Islet precursor cell (in vitro differentiated cells): ENCODE results near the gene ARHGAP21.

ENCODE experiments used
- DNase-seq: peaks from one replicate; pipeline ENCODE4 v3.0.0-alpha.2; 2018

Gene ARHGAP21

DNA sequence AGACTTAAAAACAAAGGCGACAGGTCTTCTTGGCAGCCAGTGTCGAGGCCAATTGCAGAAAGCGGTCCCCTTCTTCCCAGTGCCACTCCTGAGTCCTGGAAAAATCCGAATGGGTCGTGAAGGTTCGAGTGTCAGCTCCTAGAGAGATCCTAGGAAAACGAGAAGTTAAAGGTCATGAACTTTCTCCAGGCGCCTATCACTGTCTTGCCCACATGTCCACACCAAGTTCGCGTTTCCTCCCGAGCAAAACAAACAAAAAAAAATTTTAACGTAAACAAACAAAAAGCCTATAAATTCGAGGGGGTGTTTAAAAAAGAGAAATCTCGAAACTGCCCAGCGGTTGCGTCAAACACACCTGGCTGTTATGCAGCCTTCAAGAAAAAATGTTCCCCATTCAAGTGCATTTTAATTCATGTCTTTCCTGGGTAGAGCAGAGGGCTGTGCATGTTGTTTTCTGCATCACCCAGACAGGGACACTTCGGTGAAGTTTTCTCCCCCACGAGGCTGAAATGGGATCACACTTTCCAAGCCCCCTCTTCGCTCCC lies 1.5 kb downstream of the ARHGAP21 start:
- no peak for DNase-seq

DNA sequence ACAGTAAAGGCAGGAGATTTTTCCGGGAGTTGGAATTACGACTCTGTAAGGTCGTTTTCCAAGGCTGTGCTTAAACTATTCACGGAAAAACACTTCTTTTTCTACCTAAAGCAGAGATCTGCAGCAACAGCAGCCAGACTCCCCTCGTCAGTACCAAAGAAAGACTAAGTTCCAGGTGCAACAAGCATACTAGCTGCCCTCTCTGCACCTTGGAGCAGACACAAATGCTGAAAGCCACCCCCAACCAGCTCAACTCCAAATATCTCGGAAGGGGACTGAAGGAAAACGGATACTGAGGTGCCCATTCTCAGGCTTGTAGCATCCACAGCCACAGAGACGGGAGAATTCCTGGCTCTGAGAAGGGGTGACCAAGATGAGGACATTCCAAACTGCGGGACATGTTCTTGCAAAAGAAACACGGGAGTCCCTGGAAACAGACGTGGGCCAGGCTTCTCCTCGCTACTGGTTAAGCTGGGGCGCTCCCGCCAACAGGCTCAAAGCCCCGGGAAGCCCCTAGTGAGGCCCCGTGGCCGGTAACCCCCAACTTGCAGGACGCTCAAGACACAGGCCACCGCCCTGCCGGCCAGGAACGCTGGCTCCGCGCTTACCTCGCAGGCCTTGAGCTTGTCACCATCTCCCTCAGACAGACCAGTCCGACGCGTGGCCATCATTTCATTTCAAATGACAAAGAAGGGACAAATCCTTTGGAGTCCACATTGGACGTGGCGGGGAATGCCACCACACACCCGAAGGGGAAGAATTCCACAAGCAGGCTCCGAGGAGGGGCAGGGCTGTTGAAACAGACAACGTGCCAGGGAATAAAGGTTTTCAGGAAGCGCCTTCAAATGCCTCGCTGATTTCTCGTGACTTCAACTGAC lies 2.2 kb downstream of the ARHGAP21 start:
- peak; percentile 74 for DNase-seq

DNA sequence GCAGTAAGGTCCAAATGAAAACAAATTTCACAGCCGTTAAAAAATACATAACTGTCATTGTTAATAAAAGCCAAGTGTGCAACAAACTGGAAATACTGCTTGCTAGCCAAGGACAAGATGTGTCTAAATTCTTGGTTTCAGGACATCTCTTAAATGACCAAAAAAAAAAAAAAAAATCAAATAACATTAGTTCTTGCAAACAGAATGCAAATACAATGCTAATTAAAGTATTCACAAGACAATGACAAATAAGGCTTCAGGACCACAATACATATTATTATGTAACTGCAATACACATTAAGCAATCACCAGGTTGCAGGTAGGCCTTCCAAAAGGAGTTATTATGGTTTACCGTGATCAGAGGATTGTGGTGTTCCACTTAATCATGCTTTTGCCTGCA lies 3.6 kb downstream of the ARHGAP21 start:
- no peak for DNase-seq

DNA sequence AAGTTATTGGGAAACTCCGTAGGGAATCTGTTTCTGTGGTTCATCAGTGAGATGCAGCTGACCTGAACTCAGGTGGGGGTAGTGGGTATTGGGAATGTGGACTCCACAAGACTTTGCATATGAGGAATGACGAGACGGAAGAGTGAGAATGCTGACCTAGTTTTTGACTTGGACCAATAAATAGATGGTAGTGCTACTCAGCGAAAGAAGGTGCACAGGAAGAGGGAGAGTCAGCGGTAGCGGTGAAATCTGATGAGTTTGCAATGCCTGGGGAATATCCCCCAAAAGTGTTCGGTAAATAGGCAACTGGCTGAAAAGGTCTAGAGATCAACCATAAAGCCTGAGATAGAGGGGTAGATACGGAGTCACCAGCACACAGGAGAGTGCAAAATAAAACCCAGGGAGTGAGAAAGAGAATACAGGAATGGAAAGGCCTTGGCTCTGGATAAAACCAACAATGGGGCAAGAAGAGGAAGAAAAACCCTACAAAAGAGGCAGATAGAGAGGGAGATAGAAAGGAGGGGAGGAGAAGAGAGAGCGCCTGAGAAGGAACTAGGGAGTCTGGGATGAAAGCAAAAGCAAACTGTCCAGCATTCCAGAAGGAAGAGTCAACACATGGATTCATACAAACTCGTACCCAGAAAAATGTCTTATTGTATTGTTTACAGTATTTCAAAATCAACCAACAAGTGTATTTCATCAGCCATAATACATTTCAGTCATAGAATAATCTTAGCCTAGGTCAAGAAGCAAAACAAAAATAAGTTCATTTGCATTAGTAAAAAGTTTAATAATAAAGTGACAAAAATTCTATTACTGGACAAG lies 5.4 kb downstream of the ARHGAP21 start:
- DNase-seq, result no peak

DNA sequence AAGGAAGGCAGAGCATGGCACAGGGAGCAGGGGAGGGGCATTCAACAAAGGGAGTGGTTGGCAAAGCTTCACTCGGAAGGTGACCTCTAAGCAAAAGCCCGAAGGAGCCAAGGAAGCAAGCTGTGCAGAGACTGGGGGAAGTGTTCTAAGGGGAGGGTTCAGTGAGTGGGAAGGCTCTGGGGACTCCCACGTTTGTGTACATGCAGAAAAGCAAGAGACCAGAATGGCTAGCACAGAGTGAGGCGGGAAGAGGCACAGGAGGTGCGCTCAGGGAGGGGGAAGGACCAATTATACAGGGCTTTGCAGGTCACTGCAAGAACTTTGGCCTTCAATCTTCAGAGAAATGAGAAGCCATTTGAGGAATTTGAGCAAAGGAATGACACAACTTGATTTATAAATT lies 7.4 kb downstream of the ARHGAP21 start:
- DNase-seq, result no peak

DNA sequence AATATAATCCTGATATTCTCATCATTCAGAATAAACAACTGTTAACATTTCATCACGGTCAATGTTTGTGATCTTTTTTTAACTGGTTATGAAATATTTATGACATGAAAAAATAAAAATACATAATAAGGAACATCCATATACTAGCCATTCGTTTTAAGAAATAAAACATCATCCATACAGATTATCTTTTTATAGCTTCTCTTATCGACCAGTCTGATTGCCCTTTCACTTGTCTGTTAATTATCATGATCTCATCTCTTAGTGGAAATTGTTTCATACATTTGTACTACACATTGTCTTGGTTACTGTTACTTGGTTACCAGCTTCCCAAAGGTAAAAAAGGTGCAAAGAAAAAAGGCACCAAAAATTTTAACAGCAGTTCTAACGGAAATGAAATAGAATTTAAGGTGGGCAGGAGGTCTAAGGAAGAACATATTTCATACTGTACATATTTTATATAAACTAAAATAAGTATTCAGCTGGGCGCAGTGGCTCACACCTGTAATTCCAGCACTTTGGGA lies 8.4 kb downstream of the ARHGAP21 start:
- no peak for DNase-seq

DNA sequence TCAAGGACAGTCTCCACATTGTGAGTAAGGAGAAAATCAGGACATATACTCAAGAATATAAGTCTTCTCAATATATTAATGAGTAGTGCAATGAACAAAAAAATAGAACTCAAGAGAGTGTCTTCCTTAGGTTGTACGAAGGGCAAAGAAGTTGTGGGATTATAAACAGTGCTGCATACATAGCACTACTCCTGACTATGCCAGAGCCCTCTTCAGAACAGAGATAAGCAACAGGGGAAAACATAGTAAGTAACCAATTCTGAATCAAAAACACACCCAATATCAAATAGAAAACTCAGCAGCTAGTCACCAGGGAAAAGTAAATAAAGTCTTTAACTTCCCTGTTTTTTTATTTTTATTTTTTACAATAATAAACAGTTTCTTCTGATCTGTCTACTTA lies 10.6 kb downstream of the ARHGAP21 start:
- DNase-seq, result no peak

DNA sequence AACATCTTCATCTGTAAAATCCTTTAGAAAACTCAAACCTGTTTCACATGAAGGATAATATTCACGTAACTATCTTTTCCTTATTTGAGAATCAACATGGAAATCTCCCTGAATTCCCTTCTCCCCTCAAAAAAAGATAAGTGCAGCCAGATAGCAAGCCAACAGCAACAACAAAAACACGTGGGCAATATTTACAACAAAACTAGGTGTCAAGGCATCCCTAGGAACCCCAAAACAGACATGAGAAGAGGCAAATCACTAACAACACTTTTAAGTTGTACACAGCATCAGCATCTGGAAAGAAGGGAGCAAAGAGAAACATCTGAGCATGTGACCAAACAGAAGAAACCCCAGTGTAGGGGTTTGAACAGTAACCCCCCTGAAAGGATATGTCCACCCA lies 12.2 kb downstream of the ARHGAP21 start:
- no peak for DNase-seq

DNA sequence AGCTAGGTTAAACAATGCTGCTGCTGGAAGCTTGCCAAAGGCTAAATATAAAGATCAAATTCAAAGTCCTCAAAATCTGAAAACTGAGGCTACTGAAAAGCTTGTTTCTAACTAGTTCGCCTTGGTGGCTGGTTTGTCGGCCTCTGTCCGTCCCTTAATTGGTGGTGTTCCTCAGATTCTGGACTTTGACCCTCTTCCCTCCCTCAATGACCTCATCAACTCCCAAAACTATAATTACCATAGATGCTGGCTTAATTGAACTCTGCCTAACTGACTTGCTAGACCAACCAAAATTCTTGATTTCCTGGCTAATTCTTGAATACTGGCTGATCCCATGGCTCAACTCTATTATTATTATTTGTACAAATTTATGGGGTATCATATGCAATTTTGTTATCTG lies 15.6 kb downstream of the ARHGAP21 start:
- DNase-seq, result no peak

DNA sequence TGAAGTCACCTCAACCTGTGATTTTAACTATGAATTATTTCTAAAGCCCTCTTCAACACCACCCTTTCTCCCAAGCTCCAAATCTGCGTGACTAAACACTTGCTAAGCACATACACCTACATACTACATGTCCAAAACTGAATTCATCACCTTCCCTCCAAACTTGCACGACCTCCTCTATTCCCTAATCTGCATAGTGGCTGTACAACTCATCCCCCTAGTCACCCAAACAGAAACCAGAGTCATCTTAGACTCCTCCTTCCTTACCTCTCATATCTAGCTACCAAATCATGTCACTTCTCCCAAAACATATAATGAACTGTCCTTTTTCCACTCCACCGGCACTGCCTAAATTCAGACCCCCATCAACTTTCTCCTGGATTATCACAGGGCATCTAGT lies 16.2 kb downstream of the ARHGAP21 start:
- DNase-seq, result no peak

DNA sequence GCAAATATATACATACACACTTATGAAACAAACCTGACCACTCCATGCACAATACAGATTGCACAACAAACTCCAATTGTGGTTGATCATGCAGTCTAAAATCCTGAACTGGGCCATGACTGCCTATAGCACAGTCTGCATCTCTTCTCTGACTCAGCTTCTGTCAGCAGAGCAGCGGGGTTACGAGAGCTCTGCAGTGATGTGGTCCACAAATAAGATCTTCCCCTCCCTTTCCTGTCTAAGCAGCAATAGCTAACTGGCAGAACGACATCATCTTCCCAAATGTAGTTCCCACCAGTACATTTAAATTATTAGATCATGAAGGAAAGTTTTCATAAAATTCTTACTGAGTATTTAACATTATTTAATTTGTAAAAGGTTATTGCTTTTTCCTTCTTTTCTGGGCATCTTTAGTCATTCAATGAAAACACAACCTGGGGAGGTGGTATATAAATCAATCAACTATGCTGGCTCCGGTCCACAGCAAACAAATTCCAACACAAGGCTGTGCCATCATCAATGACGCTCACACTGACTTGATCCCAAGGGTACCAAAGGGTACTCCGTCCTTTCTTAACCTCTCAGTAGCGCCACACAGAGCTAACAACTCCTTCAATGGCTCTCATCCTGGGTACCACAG lies 17.1 kb downstream of the ARHGAP21 start:
- peak; percentile 81 for DNase-seq

DNA sequence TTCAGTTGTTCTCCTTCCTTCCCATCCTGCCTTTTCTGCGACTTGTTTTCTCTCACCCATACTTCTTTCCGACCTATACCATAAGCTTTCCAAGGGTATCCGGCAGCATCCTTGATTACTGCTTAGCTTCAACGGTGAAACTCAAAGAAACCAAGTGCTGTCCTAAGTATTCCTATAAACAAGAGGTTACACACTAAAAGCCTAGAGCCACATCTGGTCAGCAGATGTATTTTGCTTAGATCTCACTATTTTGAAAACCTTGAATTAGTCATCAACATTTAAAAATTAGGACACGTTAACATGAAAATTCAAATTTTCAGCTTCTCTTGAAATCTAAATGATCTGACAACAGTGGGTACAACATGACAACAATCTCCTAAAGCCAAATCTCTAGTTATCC lies 20.0 kb downstream of the ARHGAP21 start:
- no peak for DNase-seq

DNA sequence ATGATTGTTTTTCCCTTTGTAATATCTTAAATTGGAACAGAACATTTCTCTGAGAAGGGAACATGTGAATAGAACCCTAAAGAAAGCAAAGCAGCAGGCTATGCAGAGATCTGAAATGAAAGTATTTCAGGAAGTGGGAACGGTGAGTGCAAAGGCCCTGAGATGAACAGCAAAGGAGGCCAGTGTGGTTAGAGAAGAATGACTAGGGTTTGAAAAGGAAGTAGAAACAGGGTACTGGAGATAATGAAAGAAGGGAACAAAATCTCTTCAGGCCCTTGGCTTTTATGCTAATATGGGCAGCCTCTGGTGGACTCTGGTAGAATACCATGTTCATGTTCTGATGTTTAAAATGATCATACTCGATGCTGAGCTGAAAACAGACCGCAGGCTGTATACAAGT lies 22.2 kb downstream of the ARHGAP21 start:
- no peak for DNase-seq

DNA sequence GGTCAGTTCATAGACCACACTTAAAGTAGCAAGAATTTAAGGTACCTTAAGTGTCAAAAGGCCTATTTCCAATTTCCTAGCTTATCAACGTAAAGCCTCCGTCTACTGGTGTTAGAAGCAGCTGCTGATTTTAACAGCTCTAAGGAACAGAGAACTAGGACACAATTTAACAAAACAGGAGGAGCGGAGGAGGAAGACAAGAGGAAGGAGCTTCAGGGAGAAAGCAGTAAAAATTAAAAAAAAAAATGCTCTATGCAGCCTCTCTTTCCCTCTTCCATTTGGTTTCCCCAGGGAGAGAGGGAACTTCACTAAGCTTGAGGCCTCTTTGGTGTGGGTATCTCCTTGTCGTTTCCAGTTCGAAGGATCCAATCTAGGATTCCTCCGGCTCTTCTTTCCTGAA lies 22.7 kb downstream of the ARHGAP21 start:
- DNase-seq, result no peak

DNA sequence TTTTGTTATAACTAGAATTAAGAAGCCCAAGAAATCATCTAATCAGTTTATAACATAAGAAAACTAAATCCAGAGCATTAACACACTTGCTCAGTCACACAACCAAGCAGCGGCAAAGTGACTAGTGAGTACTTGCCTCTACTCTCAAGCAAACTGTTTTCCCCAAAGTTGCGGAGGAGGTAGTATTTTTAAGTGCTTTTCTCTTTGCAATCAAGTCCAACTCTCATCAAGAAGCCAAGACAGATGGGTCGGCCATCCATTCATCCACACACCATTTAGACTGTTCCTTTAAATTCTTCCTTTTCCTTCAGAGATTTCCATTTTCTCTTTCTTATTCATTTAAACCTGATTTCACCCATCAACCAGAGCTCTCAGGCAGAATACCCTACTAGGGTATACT lies 25.4 kb downstream of the ARHGAP21 start:
- no peak for DNase-seq

DNA sequence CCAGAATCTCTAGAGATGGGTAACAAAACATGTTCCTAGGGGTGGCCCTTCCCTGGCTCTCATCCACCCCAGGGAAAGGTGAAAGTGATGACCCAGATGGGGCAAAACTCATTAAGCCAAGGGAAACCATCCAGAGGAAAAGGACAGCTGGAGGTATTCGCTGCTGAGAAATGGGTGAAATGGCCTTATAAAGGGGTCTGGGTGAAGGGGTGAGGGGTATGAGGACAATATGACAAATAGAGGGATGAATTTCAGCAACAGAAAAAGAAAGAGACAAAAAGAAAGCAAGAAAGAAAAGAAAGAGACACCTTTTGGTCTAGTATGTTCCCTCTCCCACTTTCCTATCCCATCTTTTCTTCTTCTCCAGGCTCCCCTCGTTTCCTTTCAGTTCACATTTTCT lies 26.6 kb downstream of the ARHGAP21 start:
- DNase-seq, result no peak

DNA sequence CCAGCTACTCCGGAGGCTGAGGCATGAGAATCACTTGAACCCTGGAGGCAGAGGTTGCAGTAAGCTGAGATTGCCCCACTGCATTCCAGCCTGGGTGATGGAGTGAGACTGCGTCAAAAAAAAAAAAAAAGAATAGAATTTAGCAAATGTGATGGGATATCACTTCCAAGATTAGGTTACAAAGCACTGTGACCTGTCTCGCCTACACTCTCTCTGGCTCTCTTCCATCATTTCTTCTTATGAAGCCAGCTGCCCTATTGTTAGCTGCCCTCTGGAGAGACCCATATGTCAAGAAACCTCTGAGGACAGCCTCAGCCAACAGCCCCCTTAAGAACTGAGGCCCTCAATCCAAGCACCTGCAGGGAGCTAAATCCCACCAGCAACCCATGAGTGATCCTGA lies 28.2 kb downstream of the ARHGAP21 start:
- no peak for DNase-seq

DNA sequence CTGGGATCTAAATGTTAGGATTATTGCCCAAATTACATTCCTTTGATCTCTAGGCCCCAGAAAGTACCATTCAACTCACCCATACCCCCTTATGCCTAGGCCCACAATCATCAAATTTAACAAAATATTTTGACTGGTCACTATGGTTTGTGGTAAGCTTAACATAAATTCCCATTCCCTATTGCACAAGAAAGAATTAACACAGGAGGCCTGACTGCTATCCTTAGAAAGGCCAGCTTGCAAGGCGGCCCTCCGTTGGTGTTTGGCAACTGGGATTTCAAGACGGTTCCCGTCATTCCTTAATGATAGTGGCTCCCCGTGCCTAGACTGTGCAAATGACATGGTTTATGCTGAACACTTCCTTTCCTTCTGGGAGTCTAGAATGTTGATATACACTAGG lies 29.6 kb downstream of the ARHGAP21 start:
- DNase-seq, result no peak

DNA sequence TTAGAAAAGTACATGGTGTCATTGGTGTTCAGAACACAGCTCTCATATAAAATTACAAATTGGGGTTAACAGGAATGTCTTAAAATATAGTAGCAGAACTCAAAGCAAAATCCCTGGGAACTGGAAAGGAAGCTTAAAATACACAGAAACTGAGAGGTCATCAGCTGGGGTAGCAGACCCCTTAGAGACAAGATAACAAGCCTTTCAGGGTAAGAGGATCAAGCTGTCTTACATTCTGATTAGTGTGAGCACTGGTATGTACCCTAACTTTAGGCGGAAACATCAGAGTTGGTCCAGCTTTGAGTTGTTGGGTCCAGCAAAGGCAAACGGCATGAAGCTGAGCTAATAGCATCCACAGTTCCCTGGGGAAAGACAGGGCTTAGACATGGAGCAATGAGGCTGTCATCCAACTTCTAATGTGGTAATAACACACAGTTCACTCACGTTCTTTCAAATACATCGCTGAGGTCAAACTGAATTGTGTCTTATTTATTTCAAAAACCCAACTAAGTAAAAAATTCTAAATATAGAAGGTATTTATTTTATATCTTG lies 32.6 kb downstream of the ARHGAP21 start:
- DNase-seq, result no peak

DNA sequence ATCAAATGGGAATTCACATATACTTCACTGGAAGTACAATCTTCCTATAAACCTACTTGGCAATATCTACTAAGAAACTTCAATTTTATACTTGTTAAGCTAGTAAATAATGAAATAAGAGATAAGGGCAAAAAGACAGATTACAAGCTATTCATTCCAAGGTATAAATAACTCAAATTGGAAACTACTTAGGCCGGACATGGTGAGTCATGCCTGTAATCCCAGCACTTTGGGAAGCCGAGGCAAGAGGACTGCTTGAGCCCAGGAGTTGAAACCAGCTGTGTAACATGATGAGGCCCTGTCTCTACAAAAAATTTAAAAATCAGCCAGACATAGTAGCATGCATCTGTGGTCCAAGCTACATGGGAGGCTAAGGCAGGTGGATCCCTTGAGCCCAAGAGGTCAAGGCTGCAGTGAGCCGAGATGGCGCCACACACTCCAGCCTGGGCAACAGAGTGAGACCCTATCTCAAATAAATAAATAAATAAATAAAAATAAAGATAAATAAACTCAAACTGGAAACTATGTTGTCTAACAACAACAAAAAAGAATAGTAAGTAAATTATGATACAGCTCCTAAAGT lies 37.6 kb downstream of the ARHGAP21 start:
- no peak for DNase-seq

DNA sequence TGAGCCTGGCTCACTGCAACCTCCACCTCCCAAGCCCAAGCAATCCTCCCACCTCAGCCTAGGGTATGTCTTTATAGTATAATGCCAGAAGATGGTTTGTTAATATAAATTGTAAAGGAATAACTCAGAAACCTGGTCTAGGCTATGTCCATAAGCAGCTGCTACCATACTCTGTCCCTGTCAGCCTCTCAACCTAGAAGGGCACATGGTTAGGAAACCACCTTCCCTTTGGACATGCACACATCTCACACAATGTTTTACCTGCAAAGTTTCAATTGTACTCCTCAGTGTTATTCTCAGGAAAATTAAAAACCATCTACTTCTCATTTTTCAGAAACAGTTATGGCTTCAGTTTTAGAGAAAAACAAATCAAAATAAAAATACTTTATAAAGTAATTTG lies 40.1 kb downstream of the ARHGAP21 start:
- DNase-seq, result no peak

DNA sequence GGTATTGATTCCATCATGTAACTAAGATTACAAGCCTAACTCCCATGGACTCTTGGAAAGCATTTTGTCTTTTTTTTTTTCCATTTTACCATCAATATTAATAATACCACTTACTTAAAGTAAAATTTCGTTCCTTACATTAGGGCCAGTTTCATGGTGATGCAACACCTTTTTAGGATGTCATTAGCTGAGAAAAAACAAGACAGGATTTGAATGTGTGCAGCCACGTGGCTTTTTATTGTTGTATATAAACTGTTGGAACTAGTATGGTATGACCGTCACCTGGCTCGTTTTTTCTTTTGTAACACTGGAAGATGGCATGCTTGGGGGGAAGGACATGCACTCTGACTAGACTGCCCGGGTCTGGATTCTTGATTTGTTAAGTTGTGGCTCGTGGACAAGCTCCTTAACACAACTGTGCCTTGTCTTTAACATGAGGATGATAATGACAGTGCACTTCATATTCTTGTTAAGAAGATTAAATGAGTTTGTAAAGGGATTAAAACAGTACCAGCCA lies 42.1 kb downstream of the ARHGAP21 start:
- no peak for DNase-seq
